Endothelial cell of umbilical vein (primary cell): ENCODE results near the gene SLC15A3. TPM values are rescaled to one million over a fixed set of nuclear protein-coding genes. Genes with fewer than 3 reads are reported as not detected.

Source experiments
- BruUV-seq: library from RNA; stranded (reverse); fragments of 400-500 nt; replicated peaks from 2 replicates; lab custom pipeline; 2021; lab: Mats Ljungman, UMichigan
- CTCF ChIA-PET: fragments of 300-600, 350-600 bp; sonication (Branson Sonifier 250); formaldehyde crosslinking; loops from one replicate; lab custom pipeline; 2021; ENCODE audit warnings: antibody characterized with exemption, inconsistent platforms; lab: Charles Lee
- POLR2A ChIA-PET: fragments of 300-600, 350-600 bp; sonication (Branson Sonifier 250); formaldehyde crosslinking; loops from one replicate; lab custom pipeline; 2021; ENCODE audit warnings: antibody characterized with exemption, inconsistent platforms; lab: Charles Lee
- DNase-seq: peaks from one replicate; pipeline ENCODE4 v3.0.0-alpha.2; 2011; ENCODE audit warnings: low read depth, low spot score
- FAIRE-seq: peaks from 2 replicates; lab custom pipeline; 2011; peaks lifted over from hg19 to GRCh38; lab: Jason Lieb, UNC
- H2AFZ ChIP-seq: 2 replicates; pipeline ENCODE4 v1.6.0; 2012; ENCODE audit warnings: low read depth, low read length, control low read depth, inconsistent platforms
- H3K27ac ChIP-seq: 2 replicates; pipeline ENCODE4 v1.5.1; 2011; ENCODE audit warnings: low read depth, mild to moderate bottlenecking, control low read depth, low read length, moderate library complexity; ENCODE audit not compliant: insufficient read depth
- H3K27me3 ChIP-seq, 2 experiments: 2 replicates each; pipeline versions ENCODE4 v1.6.0 to v1.6.1; 2011; ENCODE audit warnings: low read length in 2 of 2, mixed read lengths in 1 of 2; ENCODE audit not compliant: control insufficient read depth in 2 of 2, insufficient read depth in 2 of 2
- H3K36me3 ChIP-seq, 2 experiments: 2 replicates in 1 of 2; 3 replicates in 1 of 2; pipeline ENCODE4 v1.5.1; 2011; ENCODE audit warnings: low read length in 2 of 2, mild to moderate bottlenecking in 1 of 2, moderate library complexity in 1 of 2; ENCODE audit not compliant: control insufficient read depth in 2 of 2, insufficient read depth in 2 of 2; ENCODE audit errors: extremely low read depth in 1 of 2
- H3K4me1 ChIP-seq: 3 replicates; pipeline ENCODE4 v1.5.1; 2011; ENCODE audit warnings: mild to moderate bottlenecking, low read length; ENCODE audit not compliant: control insufficient read depth, insufficient read depth; ENCODE audit errors: extremely low read depth
- H3K4me2 ChIP-seq: 2 replicates; pipeline ENCODE4 v1.6.1; 2011; ENCODE audit warnings: low read length, control low read depth, mixed read lengths; ENCODE audit not compliant: insufficient read depth
- H3K4me3 ChIP-seq, 3 experiments: fragments of 200-600 bp in 1 of 3; sonication (generic), shearing (Covaris generic) in 1 of 3; replicated peaks in 1 of 3; 2 replicates each; pipeline ENCODE4 v1.5.1; 2011 to 2016; ENCODE audit warnings: control low read depth in 3 of 3, low read length in 3 of 3, mild to moderate bottlenecking in 2 of 3, inconsistent platforms in 1 of 3, low read depth in 1 of 3, moderate library complexity in 1 of 3; ENCODE audit not compliant: insufficient read depth in 1 of 3
- H3K79me2 ChIP-seq: 2 replicates; pipeline ENCODE4 v1.6.0; 2012; ENCODE audit warnings: low read length, inconsistent platforms; ENCODE audit not compliant: control insufficient read depth, insufficient read depth
- H3K9ac ChIP-seq: replicated peaks from 2 replicates; pipeline ENCODE3; 2011; ENCODE audit warnings: low read length, control low read depth; ENCODE audit not compliant: insufficient read depth; ENCODE audit errors: extremely low read depth
- H3K9me1 ChIP-seq: replicated peaks from 3 replicates; pipeline ENCODE4 v1.6.0; 2011; ENCODE audit warnings: mild to moderate bottlenecking, low read length; ENCODE audit not compliant: control insufficient read depth, insufficient read depth; ENCODE audit errors: extremely low read depth
- H3K9me3 ChIP-seq: replicated peaks from 2 replicates; pipeline ENCODE4 v1.5.1; 2012; ENCODE audit warnings: low read length, inconsistent platforms; ENCODE audit not compliant: control insufficient read depth, insufficient read depth
- H4K20me1 ChIP-seq: replicated peaks from 2 replicates; pipeline ENCODE3; 2011; ENCODE audit warnings: mild to moderate bottlenecking, low read length; ENCODE audit not compliant: control insufficient read depth, insufficient read depth; ENCODE audit errors: extremely low read depth
- EZH2 ChIP-seq: IDR thresholded peaks from 2 replicates; pipeline ENCODE4 v1.6.1; 2012; ENCODE audit warnings: borderline replicate concordance, low read depth, mild to moderate bottlenecking, moderate library complexity, low read length, inconsistent platforms; ENCODE audit not compliant: severe bottlenecking
- FOS ChIP-seq: IDR thresholded peaks from 2 replicates; pipeline ENCODE4 v1.6.1; 2011; ENCODE audit warnings: mild to moderate bottlenecking, low read length, moderate library complexity, borderline replicate concordance; ENCODE audit not compliant: insufficient read depth
- GATA2 ChIP-seq: IDR thresholded peaks from 2 replicates; pipeline ENCODE4 v1.7.0; 2011; ENCODE audit warnings: low read depth, mild to moderate bottlenecking, moderate library complexity, mixed read lengths, low read length; ENCODE audit not compliant: insufficient read length, insufficient read depth
- JUN ChIP-seq: IDR thresholded peaks from 2 replicates; pipeline ENCODE4 v1.6.1; 2011; ENCODE audit warnings: borderline replicate concordance, low read depth; ENCODE audit not compliant: insufficient read length, insufficient read depth
- MYC ChIP-seq: IDR thresholded peaks from one replicate; pipeline ENCODE4 v1.6.1; 2011; ENCODE audit warnings: mild to moderate bottlenecking, low read depth, low read length
- POLR2A ChIP-seq: IDR thresholded peaks from 2 replicates; pipeline ENCODE4 v1.6.1; 2012; ENCODE audit warnings: low read depth, mild to moderate bottlenecking, control low read depth, low read length
- POLR2AphosphoS5 ChIP-seq: IDR thresholded peaks from 2 replicates; pipeline ENCODE4 v1.6.1; 2012; ENCODE audit warnings: low read depth, mild to moderate bottlenecking, control low read depth, low read length, moderate library complexity; ENCODE audit not compliant: insufficient read depth
- dilution Hi-C: fragments of 300-500 bp; cut with MboI; formaldehyde crosslinking; loops from one replicate; pipeline ENCODE4 v1.15.0; 2019; ENCODE audit warnings: low sequenced_read_pairs; ENCODE audit not compliant: extremely low pct_ligation_motif_present
- intact Hi-C: fragments of 100-400 bp; cut with micrococcal nuclease; formaldehyde crosslinking; loops from one replicate; pipeline ENCODE4 v1.10.0; 2022
- polyA plus RNA-seq, 4 experiments: library from polyadenylated mRNA; depleted of rRNA in 3 of 4; stranded (reverse) in 3 of 4; unstranded in 1 of 4; fragments of >200 nt; gene quantifications; 2 replicates each; pipeline versions ENCODE4 v1.2.1 to v1.2.3, GENCODE V29; 2011 to 2012; ENCODE audit warnings: missing spikeins in 1 of 4
- total RNA-seq: library from RNA; stranded (reverse); gene quantifications from 2 replicates; pipeline ENCODE4 v1.2.3, GENCODE V29; 2021
- TF ChIP-seq, protein P1 (sequence below), 2 donors: IDR thresholded peaks; 1 replicate in 1 of 2; 2 replicates in 1 of 2; pipeline ENCODE4 v1.5.1; 2011; ENCODE audit warnings: low read length in 2 of 2, mild to moderate bottlenecking in 2 of 2, moderate library complexity in 2 of 2, control low read depth in 1 of 2, inconsistent platforms in 1 of 2, low read depth in 1 of 2; ENCODE audit not compliant: insufficient read depth in 1 of 2; ENCODE audit errors: extremely low read depth in 1 of 2
- TF ChIP-seq, protein P2 (sequence below): IDR thresholded peaks from 2 replicates; pipeline ENCODE4 v1.6.1; 2011; ENCODE audit not compliant: insufficient read depth, insufficient read length

Gene SLC15A3
- total and polyA plus RNA-seq, 2 donors (not counting 3 experiments of a cell fraction or from before 2014, with no cell fraction given), result 3.3 to 4.4 TPM

DNA sequence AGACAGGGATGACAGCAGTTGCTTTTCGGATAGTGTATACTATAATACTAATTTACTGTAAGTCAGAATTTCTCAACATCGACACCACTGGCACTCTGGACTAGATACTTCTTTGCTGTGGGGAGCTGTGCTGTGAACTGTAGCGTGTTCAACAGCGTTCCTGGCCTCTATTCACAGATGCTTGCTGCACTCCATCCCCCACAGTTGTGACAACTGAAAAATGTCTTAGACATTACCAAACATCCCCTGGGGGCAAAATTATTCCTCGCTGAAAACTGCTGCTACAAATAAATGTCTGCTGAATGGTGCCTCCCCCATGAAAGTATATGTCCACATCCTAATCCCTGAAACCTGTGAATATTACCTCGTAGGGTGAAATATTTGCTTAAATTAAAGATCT is 7.5 kb upstream of the SLC15A3 start:
- Histone ChIP-seq H3K4me3 (no peak overlapping the region), H3K4me1 (no peaks in the 10 kb centered on the region), H3K36me3 (no peaks in the 10 kb centered on the region), H2AFZ (no peak overlapping the region), H3K9me3 (no peaks in the 10 kb centered on the region), H3K27me3 (peaks cover 7 to 22% of the 10 kb centered on the region in 2 experiments), H3K4me2 (no peak overlapping the region), H3K79me2 (no peaks in the 10 kb centered on the region), H4K20me1 (no peaks in the 10 kb centered on the region), H3K9me1 (no peaks in the 10 kb centered on the region), H3K27ac (no peak overlapping the region), H3K9ac (no peak overlapping the region)
- dilution Hi-C loops (no loop called here), intact Hi-C loops (no loop called here)
- FAIRE-seq (no peak), DNase-seq (no peak)
- TF ChIP-seq EZH2, result no peak
- TF ChIP-seq, protein P1, sequence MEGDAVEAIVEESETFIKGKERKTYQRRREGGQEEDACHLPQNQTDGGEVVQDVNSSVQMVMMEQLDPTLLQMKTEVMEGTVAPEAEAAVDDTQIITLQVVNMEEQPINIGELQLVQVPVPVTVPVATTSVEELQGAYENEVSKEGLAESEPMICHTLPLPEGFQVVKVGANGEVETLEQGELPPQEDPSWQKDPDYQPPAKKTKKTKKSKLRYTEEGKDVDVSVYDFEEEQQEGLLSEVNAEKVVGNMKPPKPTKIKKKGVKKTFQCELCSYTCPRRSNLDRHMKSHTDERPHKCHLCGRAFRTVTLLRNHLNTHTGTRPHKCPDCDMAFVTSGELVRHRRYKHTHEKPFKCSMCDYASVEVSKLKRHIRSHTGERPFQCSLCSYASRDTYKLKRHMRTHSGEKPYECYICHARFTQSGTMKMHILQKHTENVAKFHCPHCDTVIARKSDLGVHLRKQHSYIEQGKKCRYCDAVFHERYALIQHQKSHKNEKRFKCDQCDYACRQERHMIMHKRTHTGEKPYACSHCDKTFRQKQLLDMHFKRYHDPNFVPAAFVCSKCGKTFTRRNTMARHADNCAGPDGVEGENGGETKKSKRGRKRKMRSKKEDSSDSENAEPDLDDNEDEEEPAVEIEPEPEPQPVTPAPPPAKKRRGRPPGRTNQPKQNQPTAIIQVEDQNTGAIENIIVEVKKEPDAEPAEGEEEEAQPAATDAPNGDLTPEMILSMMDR (IDR thresholded peaks at IDR 0.05; ENCODE audit: extremely low read depth in 1 of 2, insufficient read depth in 1 of 2, low read depth in 1 of 2, low read length in 2 of 2), result no peak
- no peak for TF ChIP-seq POLR2AphosphoS5
- TF ChIP-seq, protein P2, sequence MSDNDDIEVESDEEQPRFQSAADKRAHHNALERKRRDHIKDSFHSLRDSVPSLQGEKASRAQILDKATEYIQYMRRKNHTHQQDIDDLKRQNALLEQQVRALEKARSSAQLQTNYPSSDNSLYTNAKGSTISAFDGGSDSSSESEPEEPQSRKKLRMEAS, result no peak
- no peak for TF ChIP-seq MYC
- TF ChIP-seq JUN, result no peak
- no peak for TF ChIP-seq POLR2A
- no peak for TF ChIP-seq GATA2
- no peak for TF ChIP-seq FOS
- no TSS peak for BruUV-seq
- POLR2A ChIA-PET, result no interaction called here
- CTCF ChIA-PET, result no interaction called here
